GM06990 (cell line): Measurements from ENCODE around the gene LMF2.
A peak's percentile ranks its signal among the peaks of the same experiment; 100 is the strongest.

Experiments
- DNase-seq: peaks from one replicate; pipeline ENCODE4 v3.0.0-alpha.2; 2011; ENCODE audit not compliant: insufficient read length; ENCODE audit errors: extremely low read depth
- H3K27me3 ChIP-seq: replicated peaks from 2 replicates; pipeline ENCODE4 v1.6.0; 2011; ENCODE audit warnings: low read length; ENCODE audit not compliant: control insufficient read depth, insufficient read depth
- H3K36me3 ChIP-seq: 2 replicates; pipeline ENCODE4 v1.5.1; 2011; ENCODE audit warnings: low read length; ENCODE audit not compliant: control insufficient read depth, insufficient read depth
- H3K4me3 ChIP-seq: replicated peaks from 2 replicates; pipeline ENCODE4 v1.5.1; 2011; ENCODE audit warnings: low read depth, mild to moderate bottlenecking, control low read depth, low read length
- CTCF ChIP-seq: IDR thresholded peaks from 2 replicates; pipeline ENCODE4 v1.5.1; 2011; ENCODE audit warnings: low read length, control low read depth, mild to moderate bottlenecking, inconsistent platforms; ENCODE audit not compliant: insufficient read depth, poor library complexity, severe bottlenecking

Gene LMF2

GRCh38 chr22:50488006-50488677 is 19.4 kb downstream of the LMF2 start:
- no peak for DNase-seq
- no peak overlapping the region for H3K4me3 ChIP-seq
- no peak for TF ChIP-seq CTCF
- no peaks in the 10 kb centered on the region for H3K27me3 ChIP-seq
- no peaks in the 10 kb centered on the region for H3K36me3 ChIP-seq

- DNase-seq, result no peak
- Histone ChIP-seq H3K36me3 (no peaks in the 10 kb centered on the region), H3K27me3 (no peaks in the 10 kb centered on the region), H3K4me3 (peak overlapping the region; percentile 10; the same call in 1 of the 2 replicates)
- TF ChIP-seq CTCF, result no peak
These were observed 20.1 kb downstream of the LMF2 start for GRCh38 chr22:50487290-50488005.

- Histone ChIP-seq H3K27me3 (no peaks in the 10 kb centered on the region; the same call in 1 of the 2 replicates), H3K4me3 (peak within 1 kb of the TSS; percentile 10; the same call in 1 of the 2 replicates), H3K36me3 (no peaks in the 10 kb centered on the region)
- no peak for TF ChIP-seq CTCF
- peak; percentile 18 for DNase-seq
These were observed 20.8 kb downstream of the LMF2 start, which contains the start of gene MIOX for GRCh38 chr22:50486561-50487289. Gene MIOX (plus strand): TSS chr22:50486859. CDS start chr22:50486898, 39 bp downstream.

GRCh38 chr22:50485221-50486131 is 22.0 kb downstream of the LMF2 start:
- DNase-seq, result peak; percentile 3
- no peak overlapping the region for H3K4me3 ChIP-seq

More at GRCh38 chr22:50485221-50486131, 22.0 kb downstream of the LMF2 start:
- TF ChIP-seq CTCF, result no peak
- Histone ChIP-seq H3K27me3 (no peaks in the 10 kb centered on the region; the same call in 1 of the 2 replicates), H3K36me3 (no peaks in the 10 kb centered on the region)
